Measurements from ENCODE around the gene SARDH. TPM values are rescaled to one million over a fixed set of nuclear protein-coding genes. Genes with fewer than 3 reads are reported as not detected.

The SARDH gene
- total RNA-seq, 1 experiment from 2014 or later = 5.3 TPM

GRCh38 chr9:133685653-133686609 is 52.2 kb downstream of the SARDH start:
- H3K9ac ChIP-seq (ENCODE audit: extremely low read depth, insufficient read length, low read length) = no peak overlapping the region
- H3K4me1 Mint-ChIP-seq = peaks cover 2 to 5% of the 10 kb centered on the region in 2 experiments; a peak in 1 of 4 replicates
- no peak overlapping the region for H2BK5ac ChIP-seq (ENCODE audit: insufficient read length, low read length)
- WGBS (ENCODE audit: extremely low coverage, insufficient read length, low lambda C conversion rate) = no CpG with 5 or more reads among the region's 18 CpGs
- no peak overlapping the region; a peak in 1 of 7 replicates for H3K27ac Mint-ChIP-seq
- H3K9me3 Mint-ChIP-seq = no peaks in the 10 kb centered on the region
- DNase-seq = no peak
- H3K36me3 Mint-ChIP-seq (ENCODE audit: insufficient read depth in 1 of 3, low read depth in 3 of 3) = no peaks in the 10 kb centered on the region
- no peak overlapping the region for H3K56ac ChIP-seq (ENCODE audit: insufficient read length, low read depth, low read length)
- H3K18ac ChIP-seq (ENCODE audit: insufficient read length, low read depth, low read length) = no peak overlapping the region
- H3K14ac ChIP-seq (ENCODE audit: insufficient read depth, low read length) = no peak overlapping the region
- H2BK15ac ChIP-seq (ENCODE audit: low read depth, low read length) = no peak overlapping the region
- peaks cover 2% of the 10 kb centered on the region for H3K23me2 ChIP-seq (ENCODE audit: insufficient read length, low read depth, low read length, poor library complexity, severe bottlenecking)
- no peak overlapping the region for H3K23ac ChIP-seq (ENCODE audit: insufficient read length, low read depth, low read length)
- no peaks in the 10 kb centered on the region for H3K9me3 ChIP-seq (ENCODE audit: control insufficient read depth, low read depth, low read length)
- no peak overlapping the region for H4K91ac ChIP-seq (ENCODE audit: insufficient read length, low read depth, low read length)
- H3K79me2 ChIP-seq (ENCODE audit: insufficient read depth, low read length) = no peaks in the 10 kb centered on the region
- no peak overlapping the region for H2BK120ac ChIP-seq (ENCODE audit: low read depth, low read length, poor library complexity, severe bottlenecking)
- H2BK20ac ChIP-seq (ENCODE audit: low read depth, low read length, poor library complexity, severe bottlenecking) = no peak overlapping the region
- no peak overlapping the region for H4K8ac ChIP-seq (replicated peaks; ENCODE audit: insufficient read length, low read depth, low read length)
- no peaks in the 10 kb centered on the region for H3K27me3 Mint-ChIP-seq (ENCODE audit: low read depth)
- H3K27ac ChIP-seq (ENCODE audit: insufficient read length, low read depth, low read length) = no peak overlapping the region
- TF ChIP-seq, protein P1, sequence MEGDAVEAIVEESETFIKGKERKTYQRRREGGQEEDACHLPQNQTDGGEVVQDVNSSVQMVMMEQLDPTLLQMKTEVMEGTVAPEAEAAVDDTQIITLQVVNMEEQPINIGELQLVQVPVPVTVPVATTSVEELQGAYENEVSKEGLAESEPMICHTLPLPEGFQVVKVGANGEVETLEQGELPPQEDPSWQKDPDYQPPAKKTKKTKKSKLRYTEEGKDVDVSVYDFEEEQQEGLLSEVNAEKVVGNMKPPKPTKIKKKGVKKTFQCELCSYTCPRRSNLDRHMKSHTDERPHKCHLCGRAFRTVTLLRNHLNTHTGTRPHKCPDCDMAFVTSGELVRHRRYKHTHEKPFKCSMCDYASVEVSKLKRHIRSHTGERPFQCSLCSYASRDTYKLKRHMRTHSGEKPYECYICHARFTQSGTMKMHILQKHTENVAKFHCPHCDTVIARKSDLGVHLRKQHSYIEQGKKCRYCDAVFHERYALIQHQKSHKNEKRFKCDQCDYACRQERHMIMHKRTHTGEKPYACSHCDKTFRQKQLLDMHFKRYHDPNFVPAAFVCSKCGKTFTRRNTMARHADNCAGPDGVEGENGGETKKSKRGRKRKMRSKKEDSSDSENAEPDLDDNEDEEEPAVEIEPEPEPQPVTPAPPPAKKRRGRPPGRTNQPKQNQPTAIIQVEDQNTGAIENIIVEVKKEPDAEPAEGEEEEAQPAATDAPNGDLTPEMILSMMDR (conservative IDR thresholded peaks at IDR 0.05) = no peak
- no peak overlapping the region for H3K4me2 ChIP-seq (ENCODE audit: insufficient read depth, insufficient read length, low read length)
- H4K5ac ChIP-seq (ENCODE audit: insufficient read length, low read depth, low read length) = no peak overlapping the region
- no peak overlapping the region for H2AFZ ChIP-seq (ENCODE audit: low read length)
- no peak overlapping the region for H3K4me3 Mint-ChIP-seq
- no peak overlapping the region for H2BK12ac ChIP-seq (ENCODE audit: insufficient read length, low read depth, low read length)
- no peaks in the 10 kb centered on the region for H3K4me1 ChIP-seq (ENCODE audit: insufficient read depth, low read length)
- peaks cover 2% of the 10 kb centered on the region for H4K20me1 ChIP-seq (ENCODE audit: control insufficient read depth, insufficient read depth, insufficient read length)
- no peak overlapping the region for H3K4ac ChIP-seq (ENCODE audit: low read depth, low read length)
- no peaks in the 10 kb centered on the region for H3K27me3 ChIP-seq (ENCODE audit: insufficient read depth, low read length)
- no peaks in the 10 kb centered on the region for H3K79me1 ChIP-seq (ENCODE audit: insufficient read depth, low read depth, low read length, poor library complexity, severe bottlenecking)
- no peak overlapping the region for H2AK5ac ChIP-seq (ENCODE audit: insufficient read length, low read length)
- no peak overlapping the region for H3T11ph ChIP-seq (ENCODE audit: low read length)

All from H9 (cell line).